Neural cell (in vitro differentiated cells): ENCODE data around the gene HNRNPA2B1.

Source experiments
- CTCF ChIP-seq: fragments of 450-650 bp; IDR thresholded peaks from 2 replicates; pipeline ENCODE4 v1.5.1; 2014; ENCODE audit warnings: antibody characterized with exemption, mild to moderate bottlenecking, moderate library complexity; ENCODE audit not compliant: poor library complexity, severe bottlenecking
- EP300 ChIP-seq: fragments of 450-650 bp; conservative IDR thresholded peaks from 2 replicates; pipeline ENCODE4 v1.6.1; 2014; ENCODE audit warnings: antibody characterized with exemption, mild to moderate bottlenecking, moderate library complexity; ENCODE audit not compliant: poor library complexity, severe bottlenecking
- RAD21 ChIP-seq: fragments of 450-650 bp; conservative IDR thresholded peaks from 2 replicates; pipeline ENCODE4 v1.6.1; 2014; ENCODE audit warnings: antibody characterized with exemption, mild to moderate bottlenecking, moderate library complexity

GRCh38 chr7:26193432-26194207, 6.9 kb downstream of the HNRNPA2B1 start:
- TF ChIP-seq CTCF = no peak
- no peak for TF ChIP-seq RAD21
- TF ChIP-seq EP300 = no peak
